HEK293 (cell line): Measurements from ENCODE around the gene BCL2L1.

ENCODE experiments used
- CTCF ChIA-PET: fragments of 350-600 bp; formaldehyde crosslinking; extraction: SDS; loops from one replicate; lab custom pipeline; 2021; ENCODE audit warnings: antibody characterized with exemption; lab: Yijun Ruan, JAX
- POLR2A ChIA-PET: fragments of 300-600 bp; formaldehyde crosslinking; extraction: SDS; loops from one replicate; lab custom pipeline; 2020; ENCODE audit warnings: antibody characterized with exemption, inconsistent platforms; lab: Yijun Ruan, JAX
- H3K27ac ChIP-seq: fragments of 200-500 bp; sonication (Bioruptor generic); 2 replicates; pipeline ENCODE4 v1.5.1; 2014; ENCODE audit warnings: low read depth, low read length, control low read depth, inconsistent platforms; ENCODE audit errors: extremely low read depth
- H3K36me3 ChIP-seq, 2 experiments: fragments of 200-500 bp in 1 of 2; sonication (Bioruptor generic) in 1 of 2; 1 replicate in 1 of 2; 2 replicates in 1 of 2; pipeline ENCODE4 v1.5.1; 2014 to 2017; ENCODE audit warnings: inconsistent platforms in 2 of 2, low read length in 2 of 2; ENCODE audit not compliant: control insufficient read depth in 2 of 2, insufficient read depth in 1 of 2
- H3K4me1 ChIP-seq: fragments of 200-500 bp; sonication (Bioruptor generic); 2 replicates; pipeline ENCODE4 v1.5.1; 2014; ENCODE audit warnings: mild to moderate bottlenecking, low read length, inconsistent platforms; ENCODE audit not compliant: control insufficient read depth, insufficient read depth
- H3K4me3 ChIP-seq: 2 replicates; pipeline ENCODE4 v1.5.1; 2011; ENCODE audit warnings: low read depth, mild to moderate bottlenecking, control low read depth, low read length, moderate library complexity
- H3K9me3 ChIP-seq: fragments of 200-500 bp; sonication (Bioruptor generic); 2 replicates; pipeline ENCODE4 v1.5.1; 2014; ENCODE audit warnings: low read depth, low read length, inconsistent platforms; ENCODE audit not compliant: control insufficient read depth, insufficient read depth
- HOXD13 ChIP-seq: sonication (generic); formaldehyde crosslinking; IDR thresholded peaks from 2 replicates; pipeline ENCODE4 v1.8.0; 2022; ENCODE audit warnings: missing genetic modification reagents, borderline replicate concordance
- KLF1 ChIP-seq: fragments of 450-650 bp; formaldehyde crosslinking; IDR thresholded peaks from 2 replicates; pipeline ENCODE4 v1.5.1; 2016; ENCODE audit warnings: missing biosample characterization, missing genetic modification characterization
- SCRT1 ChIP-seq: fragments of 450-650 bp; formaldehyde crosslinking; IDR thresholded peaks from 2 replicates; pipeline ENCODE4 v1.5.1; 2016; ENCODE audit warnings: missing biosample characterization, missing genetic modification characterization, borderline replicate concordance
- SCRT2 ChIP-seq: fragments of 450-650 bp; formaldehyde crosslinking; IDR thresholded peaks from 2 replicates; pipeline ENCODE4 v1.5.1; 2016; ENCODE audit warnings: missing biosample characterization, missing genetic modification characterization
- WT1 ChIP-seq: fragments of 450-650 bp; formaldehyde crosslinking; IDR thresholded peaks from 2 replicates; pipeline ENCODE4 v1.5.1; 2016; ENCODE audit warnings: missing biosample characterization, missing genetic modification characterization
- YY1 ChIP-seq: fragments of 450-650 bp; formaldehyde crosslinking; IDR thresholded peaks from 2 replicates; pipeline ENCODE4 v1.5.1; 2018; ENCODE audit warnings: missing biosample characterization, missing genetic modification characterization
- YY2 ChIP-seq: fragments of 450-650 bp; formaldehyde crosslinking; IDR thresholded peaks from 2 replicates; pipeline ENCODE4 v1.5.1; 2016; ENCODE audit warnings: missing biosample characterization, missing genetic modification characterization
- ZBTB17 ChIP-seq: fragments of 450-650 bp; formaldehyde crosslinking; IDR thresholded peaks from 2 replicates; pipeline ENCODE4 v1.5.1; 2016; ENCODE audit warnings: missing biosample characterization, missing genetic modification characterization
- ZBTB21 ChIP-seq: fragments of 450-650 bp; formaldehyde crosslinking; IDR thresholded peaks from 2 replicates; pipeline ENCODE4 v1.5.1; 2017; ENCODE audit warnings: missing biosample characterization, missing genetic modification characterization
- ZBTB48 ChIP-seq: fragments of 450-650 bp; formaldehyde crosslinking; IDR thresholded peaks from 2 replicates; pipeline ENCODE4 v1.5.1; 2016; ENCODE audit warnings: missing biosample characterization, missing genetic modification characterization
- ZFP69B ChIP-seq: fragments of 450-650 bp; formaldehyde crosslinking; IDR thresholded peaks from 2 replicates; pipeline ENCODE4 v1.5.1; 2016; ENCODE audit warnings: missing biosample characterization, missing genetic modification characterization
- ZNF169 ChIP-seq: fragments of 450-650 bp; formaldehyde crosslinking; IDR thresholded peaks from 2 replicates; pipeline ENCODE4 v1.5.1; 2016; ENCODE audit warnings: missing biosample characterization, missing genetic modification characterization
- ZNF174 ChIP-seq: fragments of 450-650 bp; formaldehyde crosslinking; IDR thresholded peaks from 2 replicates; pipeline ENCODE4 v1.5.0; 2017; ENCODE audit warnings: missing biosample characterization, mild to moderate bottlenecking, missing genetic modification characterization
- ZNF2 ChIP-seq: fragments of 450-650 bp; formaldehyde crosslinking; IDR thresholded peaks from 2 replicates; pipeline ENCODE4 v1.5.1; 2016; ENCODE audit warnings: missing biosample characterization, missing genetic modification characterization
- ZNF23 ChIP-seq: fragments of 450-650 bp; formaldehyde crosslinking; IDR thresholded peaks from 2 replicates; pipeline ENCODE4 v1.5.1; 2016; ENCODE audit warnings: missing biosample characterization, missing genetic modification characterization, borderline replicate concordance
- ZNF416 ChIP-seq: fragments of 450-650 bp; formaldehyde crosslinking; IDR thresholded peaks from 2 replicates; pipeline ENCODE4 v1.5.1; 2016; ENCODE audit warnings: missing biosample characterization, missing genetic modification characterization
- ZNF544 ChIP-seq: fragments of 450-650 bp; formaldehyde crosslinking; IDR thresholded peaks from 2 replicates; pipeline ENCODE4 v1.5.0; 2017; ENCODE audit warnings: missing biosample characterization, missing genetic modification characterization
- ZNF549 ChIP-seq: fragments of 450-650 bp; IDR thresholded peaks from 2 replicates; pipeline ENCODE4 v1.5.1; 2018; ENCODE audit warnings: missing biosample characterization, missing genetic modification characterization, mild to moderate bottlenecking, inconsistent platforms, moderate library complexity
- ZNF624 ChIP-seq: fragments of 450-650 bp; formaldehyde crosslinking; IDR thresholded peaks from 2 replicates; pipeline ENCODE4 v1.5.1; 2017; ENCODE audit warnings: missing biosample characterization, missing genetic modification characterization
- ZNF629 ChIP-seq: fragments of 450-650 bp; formaldehyde crosslinking; IDR thresholded peaks from 2 replicates; pipeline ENCODE4 v1.5.1; 2017; ENCODE audit warnings: missing biosample characterization, missing genetic modification characterization
- ZNF76 ChIP-seq: fragments of 450-650 bp; formaldehyde crosslinking; IDR thresholded peaks from 2 replicates; pipeline ENCODE4; 2016; ENCODE audit warnings: low read depth, missing biosample characterization, missing genetic modification characterization, borderline replicate concordance
- ZNF777 ChIP-seq: fragments of 450-650 bp; formaldehyde crosslinking; IDR thresholded peaks from 2 replicates; pipeline ENCODE4 v1.5.1; 2017; ENCODE audit warnings: missing biosample characterization, missing genetic modification characterization, borderline replicate concordance
- ZNF791 ChIP-seq: fragments of 450-650 bp; formaldehyde crosslinking; IDR thresholded peaks from 2 replicates; pipeline ENCODE4 v1.5.1; 2016; ENCODE audit warnings: missing biosample characterization, missing genetic modification characterization
- ZNF792 ChIP-seq: fragments of 450-650 bp; formaldehyde crosslinking; IDR thresholded peaks from 2 replicates; pipeline ENCODE4 v1.5.1; 2016; ENCODE audit warnings: missing biosample characterization, missing genetic modification characterization
- ZSCAN23 ChIP-seq: fragments of 450-650 bp; formaldehyde crosslinking; IDR thresholded peaks from 2 replicates; pipeline ENCODE4 v1.5.1; 2016; ENCODE audit warnings: missing biosample characterization, missing genetic modification characterization
- TF ChIP-seq, protein P1 (sequence below): fragments of 450-650 bp; formaldehyde crosslinking; IDR thresholded peaks from 2 replicates; pipeline ENCODE4 v1.5.1; 2016; ENCODE audit warnings: missing biosample characterization, missing genetic modification characterization
- TF ChIP-seq, protein P2 (sequence below): fragments of 450-650 bp; formaldehyde crosslinking; IDR thresholded peaks from 2 replicates; pipeline ENCODE4 v1.5.1; 2016; ENCODE audit warnings: missing biosample characterization, missing genetic modification characterization, borderline replicate concordance
- TF ChIP-seq, protein P3 (sequence below): fragments of 450-650 bp; formaldehyde crosslinking; IDR thresholded peaks from 2 replicates; pipeline ENCODE4 v1.5.1; 2017; ENCODE audit warnings: missing biosample characterization, missing genetic modification characterization

BCL2L1 gene

DNA sequence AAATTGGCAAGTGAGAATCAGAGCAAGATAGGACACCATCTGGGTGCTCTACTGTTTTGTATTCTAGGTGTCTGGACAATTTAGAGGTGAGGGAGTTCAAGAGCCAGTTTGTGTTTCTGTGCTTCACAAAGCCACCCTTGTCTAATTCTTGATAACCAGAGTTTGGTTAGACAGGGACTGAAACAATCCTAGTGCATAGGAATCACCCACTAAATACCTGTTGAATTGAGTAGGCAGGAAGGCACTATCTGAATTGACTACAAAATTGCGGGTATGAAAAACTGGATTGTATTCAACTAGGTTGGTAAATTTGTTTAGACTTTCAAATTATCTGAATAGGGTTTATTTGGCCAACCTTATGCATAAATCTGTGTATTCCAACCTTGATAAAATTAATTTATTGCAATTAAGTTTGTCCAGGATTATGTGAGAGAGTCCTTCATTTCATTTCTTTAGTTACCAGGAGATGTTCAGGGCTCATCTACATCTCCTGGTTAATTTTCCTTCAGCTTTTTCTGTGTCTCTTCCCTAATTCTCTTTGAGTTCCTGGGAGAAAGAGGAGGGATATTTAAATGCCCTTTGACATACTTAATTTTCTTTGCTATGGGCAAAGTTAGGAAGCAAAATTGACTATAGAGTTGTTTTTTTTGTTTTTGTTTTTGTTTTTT lies 18.1 kb upstream of the BCL2L1 start:
- Histone ChIP-seq H3K4me1 (peaks cover 6% of the 10 kb centered on the region), H3K4me3 (peak overlapping the region; percentile 73), H3K36me3 (peaks cover 22 to 32% of the 10 kb centered on the region in 2 experiments; a peak in 2 of 3 replicates), H3K27ac (no peak overlapping the region), H3K9me3 (no peaks in the 10 kb centered on the region)
- CTCF ChIA-PET = interaction anchor here (0.6 to 4.0 kb wide), 6 partner anchors 17 to 90 kb away, joined by 3 to 24 read pairs (median 3); no protein-coding TSS in a partner anchor
- TF ChIP-seq ZNF23 (tag by site-specific recombination) (no peak), SCRT2 (tag by site-specific recombination) (peak; percentile 96), ZNF791 (tag by site-specific recombination) (no peak), ZNF169 (tag by site-specific recombination) (no peak), HOXD13 (CRISPR knock-in tag) (no peak), ZNF792 (tag by site-specific recombination) (no peak), ZFP69B (tag by site-specific recombination) (no peak), ZBTB48 (tag by site-specific recombination) (peak; percentile 53; the same call in 1 of the 2 replicates), WT1 (tag by site-specific recombination) (no peak), YY1 (no peak), ZNF777 (tag by site-specific recombination) (no peak), ZNF2 (no peak), ZBTB17 (tag by site-specific recombination) (peak; percentile 79), SCRT1 (peak; percentile 91; the same call in 1 of the 2 replicates), YY2 (tag by site-specific recombination) (no peak)
- TF ChIP-seq, all 188 proteins: peak for 4
- POLR2A ChIA-PET = interaction anchor here (1.7 kb wide), 1 partner anchor 9 kb away, joined by 5 read pairs; no protein-coding TSS in a partner anchor

DNA sequence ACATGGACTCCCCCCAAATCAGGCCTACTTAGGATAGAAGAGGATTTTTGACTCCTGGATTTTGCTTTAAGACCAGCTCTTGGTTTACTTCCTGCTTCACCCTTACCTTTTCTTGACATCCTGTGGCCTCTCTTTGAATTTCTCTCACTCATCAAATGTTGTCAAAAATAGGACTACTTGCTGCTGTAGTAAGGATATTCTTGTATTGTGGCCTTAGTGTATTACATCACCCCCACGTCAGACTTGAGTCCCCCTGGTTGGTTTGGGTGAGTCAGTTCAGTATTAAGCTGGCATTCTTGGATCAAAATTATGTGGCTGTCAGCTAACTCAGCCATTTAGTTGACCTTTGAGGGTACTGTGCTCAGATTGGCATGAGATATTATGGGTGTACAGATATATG lies 17.5 kb upstream of the BCL2L1 start:
- ChIA-PET CTCF (interaction anchor here (0.6 to 4.0 kb wide), 7 partner anchors 16 to 128 kb away, joined by 3 to 24 read pairs (median 3); no protein-coding TSS in a partner anchor), POLR2A (interaction anchor here (1.7 to 3.1 kb wide), 2 partner anchors 10 to 17 kb away, joined by 5 to 22 read pairs; partner anchors contain the start of gene BCL2L1)
- Histone ChIP-seq H3K4me1 (no peaks in the 10 kb centered on the region; the same call in 1 of the 2 replicates), H3K4me3 (peak overlapping the region; percentile 73), H3K36me3 (peaks cover 22 to 27% of the 10 kb centered on the region in 2 experiments; a peak in 2 of 3 replicates), H3K9me3 (no peaks in the 10 kb centered on the region), H3K27ac (0 out of 2 replicates have a peak overlapping the region, but pooled peaks have one; percentile 73)
- TF ChIP-seq ZBTB21 (tag by site-specific recombination) (peak; percentile 94), ZSCAN23 (tag by site-specific recombination) (no peak), ZNF629 (peak; percentile 97), ZNF416 (tag by site-specific recombination) (no peak), ZNF544 (tag by site-specific recombination) (no peak), KLF1 (tag by site-specific recombination) (no peak), ZNF174 (tag by site-specific recombination) (no peak), ZNF76 (tag by site-specific recombination) (peak; percentile 13; the same call in 1 of the 2 replicates), ZNF549 (tag by site-specific recombination) (no peak), ZNF624 (no peak)
- TF ChIP-seq, protein P1, sequence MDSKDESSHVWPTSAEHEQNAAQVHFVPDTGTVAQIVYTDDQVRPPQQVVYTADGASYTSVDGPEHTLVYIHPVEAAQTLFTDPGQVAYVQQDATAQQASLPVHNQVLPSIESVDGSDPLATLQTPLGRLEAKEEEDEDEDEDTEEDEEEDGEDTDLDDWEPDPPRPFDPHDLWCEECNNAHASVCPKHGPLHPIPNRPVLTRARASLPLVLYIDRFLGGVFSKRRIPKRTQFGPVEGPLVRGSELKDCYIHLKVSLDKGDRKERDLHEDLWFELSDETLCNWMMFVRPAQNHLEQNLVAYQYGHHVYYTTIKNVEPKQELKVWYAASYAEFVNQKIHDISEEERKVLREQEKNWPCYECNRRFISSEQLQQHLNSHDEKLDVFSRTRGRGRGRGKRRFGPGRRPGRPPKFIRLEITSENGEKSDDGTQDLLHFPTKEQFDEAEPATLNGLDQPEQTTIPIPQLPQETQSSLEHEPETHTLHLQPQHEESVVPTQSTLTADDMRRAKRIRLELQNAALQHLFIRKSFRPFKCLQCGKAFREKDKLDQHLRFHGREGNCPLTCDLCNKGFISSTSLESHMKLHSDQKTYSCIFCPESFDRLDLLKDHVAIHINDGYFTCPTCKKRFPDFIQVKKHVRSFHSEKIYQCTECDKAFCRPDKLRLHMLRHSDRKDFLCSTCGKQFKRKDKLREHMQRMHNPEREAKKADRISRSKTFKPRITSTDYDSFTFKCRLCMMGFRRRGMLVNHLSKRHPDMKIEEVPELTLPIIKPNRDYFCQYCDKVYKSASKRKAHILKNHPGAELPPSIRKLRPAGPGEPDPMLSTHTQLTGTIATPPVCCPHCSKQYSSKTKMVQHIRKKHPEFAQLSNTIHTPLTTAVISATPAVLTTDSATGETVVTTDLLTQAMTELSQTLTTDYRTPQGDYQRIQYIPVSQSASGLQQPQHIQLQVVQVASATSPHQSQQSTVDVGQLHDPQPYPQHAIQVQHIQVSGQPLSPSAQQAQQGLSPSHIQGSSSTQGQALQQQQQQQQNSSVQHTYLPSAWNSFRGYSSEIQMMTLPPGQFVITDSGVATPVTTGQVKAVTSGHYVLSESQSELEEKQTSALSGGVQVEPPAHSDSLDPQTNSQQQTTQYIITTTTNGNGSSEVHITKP = peak; percentile 54
- TF ChIP-seq, protein P2, sequence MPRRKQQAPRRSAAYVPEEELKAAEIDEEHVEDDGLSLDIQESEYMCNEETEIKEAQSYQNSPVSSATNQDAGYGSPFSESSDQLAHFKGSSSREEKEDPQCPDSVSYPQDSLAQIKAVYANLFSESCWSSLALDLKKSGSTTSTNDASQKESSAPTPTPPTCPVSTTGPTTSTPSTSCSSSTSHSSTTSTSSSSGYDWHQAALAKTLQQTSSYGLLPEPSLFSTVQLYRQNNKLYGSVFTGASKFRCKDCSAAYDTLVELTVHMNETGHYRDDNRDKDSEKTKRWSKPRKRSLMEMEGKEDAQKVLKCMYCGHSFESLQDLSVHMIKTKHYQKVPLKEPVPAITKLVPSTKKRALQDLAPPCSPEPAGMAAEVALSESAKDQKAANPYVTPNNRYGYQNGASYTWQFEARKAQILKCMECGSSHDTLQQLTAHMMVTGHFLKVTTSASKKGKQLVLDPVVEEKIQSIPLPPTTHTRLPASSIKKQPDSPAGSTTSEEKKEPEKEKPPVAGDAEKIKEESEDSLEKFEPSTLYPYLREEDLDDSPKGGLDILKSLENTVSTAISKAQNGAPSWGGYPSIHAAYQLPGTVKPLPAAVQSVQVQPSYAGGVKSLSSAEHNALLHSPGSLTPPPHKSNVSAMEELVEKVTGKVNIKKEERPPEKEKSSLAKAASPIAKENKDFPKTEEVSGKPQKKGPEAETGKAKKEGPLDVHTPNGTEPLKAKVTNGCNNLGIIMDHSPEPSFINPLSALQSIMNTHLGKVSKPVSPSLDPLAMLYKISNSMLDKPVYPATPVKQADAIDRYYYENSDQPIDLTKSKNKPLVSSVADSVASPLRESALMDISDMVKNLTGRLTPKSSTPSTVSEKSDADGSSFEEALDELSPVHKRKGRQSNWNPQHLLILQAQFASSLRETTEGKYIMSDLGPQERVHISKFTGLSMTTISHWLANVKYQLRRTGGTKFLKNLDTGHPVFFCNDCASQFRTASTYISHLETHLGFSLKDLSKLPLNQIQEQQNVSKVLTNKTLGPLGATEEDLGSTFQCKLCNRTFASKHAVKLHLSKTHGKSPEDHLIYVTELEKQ = no peak
- TF ChIP-seq, protein P3, sequence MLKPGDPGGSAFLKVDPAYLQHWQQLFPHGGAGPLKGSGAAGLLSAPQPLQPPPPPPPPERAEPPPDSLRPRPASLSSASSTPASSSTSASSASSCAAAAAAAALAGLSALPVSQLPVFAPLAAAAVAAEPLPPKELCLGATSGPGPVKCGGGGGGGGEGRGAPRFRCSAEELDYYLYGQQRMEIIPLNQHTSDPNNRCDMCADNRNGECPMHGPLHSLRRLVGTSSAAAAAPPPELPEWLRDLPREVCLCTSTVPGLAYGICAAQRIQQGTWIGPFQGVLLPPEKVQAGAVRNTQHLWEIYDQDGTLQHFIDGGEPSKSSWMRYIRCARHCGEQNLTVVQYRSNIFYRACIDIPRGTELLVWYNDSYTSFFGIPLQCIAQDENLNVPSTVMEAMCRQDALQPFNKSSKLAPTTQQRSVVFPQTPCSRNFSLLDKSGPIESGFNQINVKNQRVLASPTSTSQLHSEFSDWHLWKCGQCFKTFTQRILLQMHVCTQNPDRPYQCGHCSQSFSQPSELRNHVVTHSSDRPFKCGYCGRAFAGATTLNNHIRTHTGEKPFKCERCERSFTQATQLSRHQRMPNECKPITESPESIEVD = no peak
